Astrocyte (in vitro differentiated cells and primary cell): ENCODE data around the gene MAN1C1. TPM values are rescaled to one million over a fixed set of nuclear protein-coding genes. Genes with fewer than 3 reads are reported as not detected.

Experiments used
- DNase-seq: peaks from one replicate; pipeline ENCODE4 v3.0.0-alpha.2; 2010; ENCODE audit warnings: low read depth
- FAIRE-seq: peaks from 2 replicates; lab custom pipeline; 2011; peaks lifted over from hg19 to GRCh38; lab: Jason Lieb, UNC
- H2AFZ ChIP-seq: 2 replicates; pipeline ENCODE4 v1.6.0; 2012; ENCODE audit warnings: low read depth, low read length, inconsistent platforms
- H3K27ac ChIP-seq: 2 replicates; pipeline ENCODE4 v1.5.1; 2011; ENCODE audit warnings: low read depth, low read length, inconsistent platforms
- H3K27me3 ChIP-seq: 2 replicates; pipeline ENCODE4 v1.6.0; 2011; ENCODE audit warnings: low read length, inconsistent platforms; ENCODE audit not compliant: insufficient read depth
- H3K36me3 ChIP-seq: 2 replicates; pipeline ENCODE4 v1.5.1; 2011; ENCODE audit warnings: low read length, inconsistent platforms; ENCODE audit not compliant: insufficient read depth
- H3K4me1 ChIP-seq: 2 replicates; pipeline ENCODE4 v1.5.1; 2011; ENCODE audit warnings: low read length, inconsistent platforms; ENCODE audit not compliant: insufficient read depth
- H3K4me2 ChIP-seq: 2 replicates; pipeline ENCODE4 v1.6.0; 2012; ENCODE audit warnings: low read length, inconsistent platforms
- H3K4me3 ChIP-seq: 2 replicates; pipeline ENCODE4 v1.5.1; 2011; ENCODE audit warnings: low read depth, mild to moderate bottlenecking, low read length, inconsistent platforms; ENCODE audit not compliant: insufficient read depth
- H3K79me2 ChIP-seq: 2 replicates; pipeline ENCODE4 v1.6.0; 2012; ENCODE audit warnings: mild to moderate bottlenecking, low read length, inconsistent platforms; ENCODE audit not compliant: insufficient read depth
- H3K9ac ChIP-seq: 2 replicates; pipeline ENCODE4 v1.6.0; 2012; ENCODE audit warnings: mild to moderate bottlenecking, low read length, inconsistent platforms
- H3K9me3 ChIP-seq: 2 replicates; pipeline ENCODE4 v1.5.1; 2012; ENCODE audit warnings: low read depth, mild to moderate bottlenecking, low read length, inconsistent platforms; ENCODE audit not compliant: insufficient read depth
- H4K20me1 ChIP-seq: 2 replicates; pipeline ENCODE4 v1.6.0; 2012; ENCODE audit warnings: low read length, inconsistent platforms; ENCODE audit not compliant: insufficient read depth
- H3K27ac Mint-ChIP-seq: one replicate; pipeline ENCODE4 v1.8.0; 2021; ENCODE audit warnings: mild to moderate bottlenecking, mixed read lengths; ENCODE audit not compliant: unreplicated experiment
- H3K27me3 Mint-ChIP-seq: one replicate; pipeline ENCODE4 v1.8.0; 2021; ENCODE audit warnings: low read depth, mixed read lengths; ENCODE audit not compliant: unreplicated experiment
- H3K36me3 Mint-ChIP-seq: one replicate; pipeline ENCODE4 v1.8.0; 2021; ENCODE audit warnings: low read depth, mixed read lengths; ENCODE audit not compliant: unreplicated experiment
- H3K4me1 Mint-ChIP-seq: one replicate; pipeline ENCODE4 v1.8.0; 2021; ENCODE audit warnings: low read depth, mixed read lengths; ENCODE audit not compliant: unreplicated experiment
- H3K4me3 Mint-ChIP-seq: one replicate; pipeline ENCODE4 v1.8.0; 2021; ENCODE audit warnings: mild to moderate bottlenecking, moderate library complexity, mixed read lengths; ENCODE audit not compliant: unreplicated experiment
- H3K9me3 Mint-ChIP-seq: one replicate; pipeline ENCODE4 v1.8.0; 2021; ENCODE audit warnings: mild to moderate bottlenecking, mixed read lengths; ENCODE audit not compliant: unreplicated experiment
- EZH2 ChIP-seq: IDR thresholded peaks from 2 replicates; pipeline ENCODE4 v1.6.1; 2012; ENCODE audit warnings: mild to moderate bottlenecking, low read length, inconsistent platforms; ENCODE audit not compliant: insufficient read depth
- total RNA-seq: library from RNA; stranded (reverse); gene quantifications from 2 replicates; pipeline ENCODE4 v1.2.1, GENCODE V29; 2021
- TF ChIP-seq, protein P1 (sequence below): IDR thresholded peaks from 2 replicates; pipeline ENCODE4 v1.5.1; 2011; ENCODE audit warnings: low read depth, mild to moderate bottlenecking, inconsistent platforms, low read length, moderate library complexity; ENCODE audit not compliant: insufficient read depth

Gene MAN1C1
- total RNA-seq, 1 donor from 2014 or later = 0.86 TPM

DNA sequence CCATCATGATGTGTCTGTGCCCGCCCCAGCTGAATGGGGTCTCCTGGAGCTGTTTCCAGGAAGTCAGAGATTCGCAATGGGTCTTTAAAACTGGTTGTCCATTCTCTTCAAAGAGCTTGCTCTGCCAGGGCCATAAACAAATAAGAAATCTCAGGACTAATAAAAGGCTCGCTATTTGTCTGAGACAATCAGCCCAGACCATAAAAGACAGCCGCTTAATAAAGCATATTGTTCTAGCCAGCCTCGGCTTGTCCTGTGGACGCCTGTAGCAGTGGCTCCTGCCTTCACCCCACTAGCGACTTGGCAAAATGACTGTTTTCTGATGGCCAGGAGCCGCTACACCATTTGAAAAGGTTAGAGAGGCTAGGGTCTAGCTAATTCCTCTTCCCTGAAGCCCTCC is 162.8 kb downstream of the MAN1C1 start:
- no peak for FAIRE-seq
- H3K9me3 Mint-ChIP-seq = no peaks in the 10 kb centered on the region
- no peaks in the 10 kb centered on the region for H3K27me3 ChIP-seq
- H4K20me1 ChIP-seq = no peaks in the 10 kb centered on the region
- no peak overlapping the region for H2AFZ ChIP-seq
- H3K79me2 ChIP-seq = no peaks in the 10 kb centered on the region
- no peaks in the 10 kb centered on the region for H3K4me1 ChIP-seq
- no peak overlapping the region for H3K4me3 Mint-ChIP-seq
- no peaks in the 10 kb centered on the region for H3K36me3 Mint-ChIP-seq
- TF ChIP-seq, protein P1, sequence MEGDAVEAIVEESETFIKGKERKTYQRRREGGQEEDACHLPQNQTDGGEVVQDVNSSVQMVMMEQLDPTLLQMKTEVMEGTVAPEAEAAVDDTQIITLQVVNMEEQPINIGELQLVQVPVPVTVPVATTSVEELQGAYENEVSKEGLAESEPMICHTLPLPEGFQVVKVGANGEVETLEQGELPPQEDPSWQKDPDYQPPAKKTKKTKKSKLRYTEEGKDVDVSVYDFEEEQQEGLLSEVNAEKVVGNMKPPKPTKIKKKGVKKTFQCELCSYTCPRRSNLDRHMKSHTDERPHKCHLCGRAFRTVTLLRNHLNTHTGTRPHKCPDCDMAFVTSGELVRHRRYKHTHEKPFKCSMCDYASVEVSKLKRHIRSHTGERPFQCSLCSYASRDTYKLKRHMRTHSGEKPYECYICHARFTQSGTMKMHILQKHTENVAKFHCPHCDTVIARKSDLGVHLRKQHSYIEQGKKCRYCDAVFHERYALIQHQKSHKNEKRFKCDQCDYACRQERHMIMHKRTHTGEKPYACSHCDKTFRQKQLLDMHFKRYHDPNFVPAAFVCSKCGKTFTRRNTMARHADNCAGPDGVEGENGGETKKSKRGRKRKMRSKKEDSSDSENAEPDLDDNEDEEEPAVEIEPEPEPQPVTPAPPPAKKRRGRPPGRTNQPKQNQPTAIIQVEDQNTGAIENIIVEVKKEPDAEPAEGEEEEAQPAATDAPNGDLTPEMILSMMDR = no peak
- TF ChIP-seq EZH2 = no peak
- no peak overlapping the region for H3K27ac ChIP-seq
- H3K4me3 ChIP-seq = no peak overlapping the region
- no peak overlapping the region for H3K27ac Mint-ChIP-seq
- H3K36me3 ChIP-seq = no peaks in the 10 kb centered on the region
- H3K27me3 Mint-ChIP-seq = peaks cover 36% of the 10 kb centered on the region
- H3K4me1 Mint-ChIP-seq = peaks cover 9% of the 10 kb centered on the region
- DNase-seq = no peak
- no peak overlapping the region for H3K4me2 ChIP-seq
- no peak overlapping the region for H3K9ac ChIP-seq
- H3K9me3 ChIP-seq = no peaks in the 10 kb centered on the region

DNA sequence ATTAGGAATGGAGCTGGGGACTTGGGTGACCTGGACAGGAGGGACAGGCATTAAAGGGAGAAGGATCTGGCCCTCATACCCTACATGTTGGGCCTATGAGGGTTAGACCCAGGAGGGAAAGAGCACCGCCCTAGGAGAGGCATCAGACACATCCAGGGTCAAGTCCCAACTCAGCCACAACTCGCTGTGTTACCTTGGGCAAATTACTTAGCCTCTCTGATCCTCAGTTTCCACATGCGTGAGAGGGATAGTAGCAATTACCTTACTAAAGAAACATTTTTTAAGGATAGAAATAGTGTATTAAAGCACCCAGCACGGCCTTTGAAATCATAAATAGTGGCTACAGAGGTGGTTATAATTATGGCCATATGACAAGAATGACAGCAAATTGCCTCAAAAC is 163.3 kb downstream of the MAN1C1 start:
- no peaks in the 10 kb centered on the region for H3K36me3 Mint-ChIP-seq
- Histone ChIP-seq H3K27me3 (no peaks in the 10 kb centered on the region), H3K36me3 (no peaks in the 10 kb centered on the region), H3K79me2 (no peaks in the 10 kb centered on the region), H2AFZ (no peak overlapping the region), H3K27ac (no peak overlapping the region), H3K4me3 (no peak overlapping the region), H4K20me1 (no peaks in the 10 kb centered on the region), H3K4me1 (peaks cover 2% of the 10 kb centered on the region), H3K9me3 (no peaks in the 10 kb centered on the region), H3K4me2 (no peak overlapping the region), H3K9ac (no peak overlapping the region)
- peaks cover 9% of the 10 kb centered on the region for H3K4me1 Mint-ChIP-seq
- H3K27me3 Mint-ChIP-seq = peaks cover 36% of the 10 kb centered on the region
- H3K27ac Mint-ChIP-seq = no peak overlapping the region
- TF ChIP-seq, protein P1 = no peak
- TF ChIP-seq EZH2 = no peak
- DNase-seq (no peak), FAIRE-seq (no peak)
- H3K4me3 Mint-ChIP-seq = no peak overlapping the region
- H3K9me3 Mint-ChIP-seq = no peaks in the 10 kb centered on the region

DNA sequence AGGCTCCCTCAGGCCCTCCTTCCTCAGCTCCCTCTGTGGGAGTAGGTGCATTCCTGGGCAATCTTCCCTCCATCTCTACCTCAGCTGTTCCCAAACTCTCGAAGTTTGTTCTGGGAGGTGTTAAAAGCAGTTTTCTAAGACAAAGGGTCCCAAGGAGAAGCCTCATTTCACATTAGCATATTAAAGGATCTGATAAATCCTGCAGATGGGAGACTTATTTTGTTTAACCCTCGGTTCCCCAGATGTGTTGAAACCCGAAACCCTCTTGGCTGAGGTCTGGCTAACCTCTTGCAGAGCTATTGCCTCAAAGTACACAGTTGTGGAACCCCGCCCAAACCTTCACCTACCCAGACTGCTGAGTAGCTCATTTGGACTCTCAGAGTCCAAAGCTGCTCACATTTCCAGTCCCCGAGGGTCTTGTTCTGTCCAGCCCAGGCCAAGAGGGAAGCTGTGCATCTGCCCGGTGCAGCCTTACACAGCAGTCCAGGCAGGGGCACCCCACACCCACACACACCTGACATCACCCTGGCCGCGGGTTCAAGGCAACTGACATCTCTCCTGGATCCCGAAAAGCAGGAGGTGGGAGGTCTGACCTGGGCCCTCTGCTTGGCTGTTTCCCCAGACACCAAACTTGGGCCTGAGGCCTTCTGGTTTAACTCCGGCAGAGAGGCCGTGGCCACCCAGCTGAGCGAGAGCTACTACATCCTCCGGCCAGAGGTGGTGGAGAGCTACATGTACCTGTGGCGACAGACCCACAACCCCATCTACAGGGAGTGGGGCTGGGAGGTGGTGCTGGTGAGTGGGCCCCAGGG is 163.9 kb downstream of the MAN1C1 start:
- no peaks in the 10 kb centered on the region for H3K36me3 ChIP-seq
- H3K27ac ChIP-seq = no peak overlapping the region
- Mint-ChIP-seq H3K4me1 (peaks cover 5% of the 10 kb centered on the region), H3K36me3 (no peaks in the 10 kb centered on the region), H3K27ac (no peak overlapping the region), H3K4me3 (no peak overlapping the region), H3K27me3 (peaks cover 36% of the 10 kb centered on the region), H3K9me3 (no peaks in the 10 kb centered on the region)
- no peak overlapping the region for H3K9ac ChIP-seq
- H4K20me1 ChIP-seq = no peaks in the 10 kb centered on the region
- no peak for DNase-seq
- no peaks in the 10 kb centered on the region for H3K27me3 ChIP-seq
- no peak overlapping the region for H3K4me3 ChIP-seq
- H3K4me1 ChIP-seq = peaks cover 2% of the 10 kb centered on the region
- no peak overlapping the region for H2AFZ ChIP-seq
- TF ChIP-seq, protein P1 = no peak
- TF ChIP-seq EZH2 = no peak
- no peak overlapping the region for H3K4me2 ChIP-seq
- H3K9me3 ChIP-seq = no peaks in the 10 kb centered on the region
- FAIRE-seq = no peak
- H3K79me2 ChIP-seq = no peaks in the 10 kb centered on the region
